ENCODE data around the gene TMEM54.

GRCh38 chr1:32870615-32871363, 30.4 kb downstream of the TMEM54 start, which contains the start of gene FNDC5:
- TF ChIP-seq CTCF (IDR thresholded peaks at IDR 0.05) (peak in 1 of 6 experiments; percentile 10), POLR2A (IDR thresholded peaks at IDR 0.05) (no peak)
